Esophagus muscularis mucosa (tissue), 4 donors: ENCODE data around the gene ENPP3. TPM values are rescaled to one million over a fixed set of nuclear protein-coding genes. Genes with fewer than 3 reads are reported as not detected.

ENCODE experiments used
- DNase-seq: peaks from one replicate; pipeline ENCODE4 v3.0.0-alpha.2; 2017; ENCODE audit errors: extremely low spot score
- H3K27ac ChIP-seq, 4 donors: fragments of 200-600 bp; sonication (generic); replicated peaks in 1 of 4; 1 replicate in 3 of 4; 2 replicates in 1 of 4; pipeline ENCODE4 v1.5.1; 2016 to 2019; ENCODE audit warnings: mild to moderate bottlenecking in 1 of 4
- H3K27me3 ChIP-seq, 4 donors: fragments of 200-600 bp; sonication (generic); one replicate each; pipeline versions ENCODE4 v1.5.1 to v1.6.0; 2016 to 2019
- H3K36me3 ChIP-seq, 4 donors: fragments of 200-600 bp; sonication (generic); one replicate each; pipeline ENCODE4 v1.5.1; 2016 to 2019
- H3K4me1 ChIP-seq, 4 donors: fragments of 200-600 bp; sonication (generic); one replicate each; pipeline ENCODE4 v1.5.1; 2016 to 2019
- H3K4me3 ChIP-seq, 4 donors: fragments of 200-600 bp; sonication (generic); 1 replicate in 2 of 4; 2 replicates in 2 of 4; pipeline ENCODE4 v1.5.1; 2016 to 2019; ENCODE audit warnings: mild to moderate bottlenecking in 4 of 4, moderate library complexity in 1 of 4
- H3K9me3 ChIP-seq, 4 donors: fragments of 200-600 bp; sonication (generic); 1 replicate in 3 of 4; 2 replicates in 1 of 4; pipeline ENCODE4 v1.5.1; 2016 to 2019
- CTCF ChIP-seq, 3 experiments: fragments of 200-600 bp in 2 of 3; fragments of 450-650 bp in 1 of 3; sonication (generic) in 2 of 3; IDR thresholded peaks; one replicate each; pipeline ENCODE4 v1.5.1; 2017 to 2019; ENCODE audit warnings: antibody characterized with exemption in 3 of 3, mild to moderate bottlenecking in 2 of 3, moderate library complexity in 1 of 3
- EP300 ChIP-seq: sonication (generic); formaldehyde crosslinking; IDR thresholded peaks from one replicate; pipeline ENCODE4 v1.6.1; 2017; ENCODE audit warnings: antibody characterized with exemption
- POLR2A ChIP-seq: fragments of 450-650 bp; IDR thresholded peaks from one replicate; pipeline ENCODE4 v1.6.1; 2017; ENCODE audit warnings: antibody characterized with exemption, moderate library complexity, mild to moderate bottlenecking, low read depth
- POLR2AphosphoS5 ChIP-seq, 2 donors: sonication (generic); formaldehyde crosslinking; IDR thresholded peaks; one replicate each; pipeline ENCODE4 v1.6.1; 2017; ENCODE audit warnings: antibody characterized with exemption in 2 of 2
- WGBS: methylation state at CpG from one replicate; pipeline ENCODE4 v1.1.5; 2018; 5-methylcytosine and 5-hydroxymethylcytosine counted together
- intact Hi-C: fragments of 100-400 bp; cut with DNase I; formaldehyde crosslinking; loops from one replicate; pipeline ENCODE4 v1.15.1; 2023
- total RNA-seq, 4 donors: library from RNA; depleted of rRNA; stranded (reverse); fragments of >200 nt; gene quantifications; one replicate each; pipeline versions ENCODE4 v1.1.0 to v1.2.1, GENCODE V29; 2016

Gene ENPP3
- total RNA-seq, 4 donors from 2014 or later, result 0.42 to 0.78 (median 0.59) TPM

GRCh38 chr6:131733376-131734016, 96.4 kb downstream of the ENPP3 start:
- TF ChIP-seq POLR2AphosphoS5 (IDR thresholded peaks at IDR 0.05) (no peak), CTCF (IDR thresholded peaks at IDR 0.05) (no peak), POLR2A (no peak), EP300 (no peak)
- intact Hi-C loops, result no loop called here
- Histone ChIP-seq H3K4me1 (no peaks in the 10 kb centered on the region), H3K9me3 (no peaks in the 10 kb centered on the region), H3K27ac (no peak overlapping the region), H3K27me3 (no peaks in the 10 kb centered on the region), H3K4me3 (no peak overlapping the region), H3K36me3 (no peaks in the 10 kb centered on the region)
- DNase-seq, result no peak
- 75% methylated on average over 9 of the region's 9 CpGs for WGBS

GRCh38 chr6:131736003-131736596, 99.0 kb downstream of the ENPP3 start:
- DNase-seq, result no peak
- H3K36me3 ChIP-seq, result no peaks in the 10 kb centered on the region
- no peaks in the 10 kb centered on the region for H3K27me3 ChIP-seq
- TF ChIP-seq POLR2AphosphoS5 (IDR thresholded peaks at IDR 0.05) (no peak), CTCF (IDR thresholded peaks at IDR 0.05) (no peak), POLR2A (no peak), EP300 (no peak)
- H3K4me3 ChIP-seq, result no peak overlapping the region
- no peaks in the 10 kb centered on the region for H3K9me3 ChIP-seq
- intact Hi-C loops, result no loop called here
- no peak overlapping the region for H3K27ac ChIP-seq
- H3K4me1 ChIP-seq, result no peaks in the 10 kb centered on the region
- 81% methylated on average over 9 of the region's 9 CpGs for WGBS

GRCh38 chr6:131736811-131737210, 99.7 kb downstream of the ENPP3 start:
- Histone ChIP-seq H3K4me3 (no peak overlapping the region), H3K27me3 (no peaks in the 10 kb centered on the region), H3K4me1 (no peaks in the 10 kb centered on the region), H3K9me3 (no peaks in the 10 kb centered on the region), H3K36me3 (no peaks in the 10 kb centered on the region), H3K27ac (no peak overlapping the region)
- intact Hi-C loops, result no loop called here
- TF ChIP-seq POLR2AphosphoS5 (IDR thresholded peaks at IDR 0.05), result no peak
- no peak for TF ChIP-seq POLR2A
- TF ChIP-seq EP300, result no peak
- TF ChIP-seq CTCF (IDR thresholded peaks at IDR 0.05), result no peak
- WGBS, result 75% methylated on average over 1 of the region's 1 CpG
- no peak for DNase-seq

GRCh38 chr6:131739136-131739535, 102.0 kb downstream of the ENPP3 start:
- no peak for DNase-seq
- 94% methylated on average over 5 of the region's 5 CpGs for WGBS
- TF ChIP-seq EP300 (no peak), POLR2AphosphoS5 (IDR thresholded peaks at IDR 0.05) (no peak), CTCF (IDR thresholded peaks at IDR 0.05) (no peak), POLR2A (no peak)
- H3K4me1 ChIP-seq, result no peaks in the 10 kb centered on the region
- intact Hi-C loops, result no loop called here
- H3K36me3 ChIP-seq, result no peaks in the 10 kb centered on the region
- H3K27me3 ChIP-seq, result no peaks in the 10 kb centered on the region
- H3K9me3 ChIP-seq, result no peaks in the 10 kb centered on the region
- no peak overlapping the region for H3K27ac ChIP-seq
- H3K4me3 ChIP-seq, result no peak overlapping the region
